Breast epithelium (tissue), 4 donors: ENCODE data around the gene SSC5D. TPM values are rescaled to one million over a fixed set of nuclear protein-coding genes. Genes with fewer than 3 reads are reported as not detected.

Experiments used
- DNase-seq, 2 donors: peaks; one replicate each; pipeline ENCODE4 v3.0.0-alpha.2; 2019; ENCODE audit warnings: low spot score in 2 of 2
- H3K27ac ChIP-seq, 2 donors: fragments of 200-600 bp; sonication (generic) in 1 of 2; one replicate each; pipeline ENCODE4 v1.5.1; 2016 to 2019; ENCODE audit warnings: mild to moderate bottlenecking in 1 of 2
- H3K27me3 ChIP-seq, 2 donors: fragments of 200-600 bp; sonication (generic) in 1 of 2; one replicate each; pipeline versions ENCODE4 v1.5.1 to v1.6.0; 2017 to 2019; ENCODE audit warnings: control low read depth in 1 of 2, mild to moderate bottlenecking in 1 of 2
- H3K36me3 ChIP-seq: fragments of 200-600 bp; one replicate; pipeline ENCODE4 v1.5.1; 2019
- H3K4me1 ChIP-seq, 2 donors: fragments of 200-600 bp; sonication (generic); one replicate each; pipeline ENCODE4 v1.5.1; 2016 to 2019; ENCODE audit warnings: control low read depth in 1 of 2
- H3K4me3 ChIP-seq, 3 donors: fragments of 200-600 bp; sonication (generic); 1 replicate in 2 of 3; 2 replicates in 1 of 3; pipeline ENCODE4 v1.5.1; 2016 to 2019; ENCODE audit warnings: mild to moderate bottlenecking in 3 of 3, moderate library complexity in 2 of 3
- H3K9me3 ChIP-seq, 2 donors: fragments of 200-600 bp; sonication (generic) in 1 of 2; one replicate each; pipeline ENCODE4 v1.5.1; 2016 to 2019; ENCODE audit warnings: control low read depth in 1 of 2
- CTCF ChIP-seq, 3 donors: fragments of 450-650 bp; IDR thresholded peaks; one replicate each; pipeline ENCODE4 v1.5.1; 2016 to 2017; ENCODE audit warnings: antibody characterized with exemption in 3 of 3, mild to moderate bottlenecking in 3 of 3, moderate library complexity in 3 of 3
- POLR2A ChIP-seq: fragments of 450-650 bp; IDR thresholded peaks from one replicate; pipeline ENCODE4 v1.6.1; 2016; ENCODE audit warnings: antibody characterized with exemption, mild to moderate bottlenecking, moderate library complexity
- POLR2AphosphoS5 ChIP-seq, 3 donors: sonication (generic); formaldehyde crosslinking; IDR thresholded peaks; one replicate each; pipeline ENCODE4 v1.6.1; 2017; ENCODE audit warnings: antibody characterized with exemption in 3 of 3
- intact Hi-C: fragments of 100-400 bp; cut with DNase I; formaldehyde crosslinking; loops from one replicate; pipeline ENCODE4 v1.15.1; 2023; ENCODE audit warnings: low total_unique reads
- total RNA-seq, 3 donors: library from RNA; depleted of rRNA; stranded (reverse); fragments of >200 nt; gene quantifications; one replicate each; pipeline ENCODE4 v1.1.0, GENCODE V29; 2016

SSC5D gene
- total RNA-seq, 3 donors from 2014 or later = 3.6 to 7.2 (median 3.8) TPM

- H3K9me3 ChIP-seq = no peaks in the 10 kb centered on the region
- no peak overlapping the region for H3K4me3 ChIP-seq
- no peak for DNase-seq
- intact Hi-C loops = no loop called here
- H3K27me3 ChIP-seq = no peaks in the 10 kb centered on the region
- no peak overlapping the region for H3K27ac ChIP-seq
- no peaks in the 10 kb centered on the region for H3K36me3 ChIP-seq
- no peaks in the 10 kb centered on the region for H3K4me1 ChIP-seq
- TF ChIP-seq POLR2AphosphoS5 (IDR thresholded peaks at IDR 0.05) (no peak), POLR2A (no peak), CTCF (IDR thresholded peaks at IDR 0.05) (no peak)
Observed at GRCh38 chr19:55466241-55466614, 22.0 kb upstream of the SSC5D start.

- Histone ChIP-seq H3K27me3 (no peaks in the 10 kb centered on the region), H3K27ac (peak overlapping the region in 1 of 2 donors; percentile 14), H3K4me1 (no peaks in the 10 kb centered on the region), H3K36me3 (no peaks in the 10 kb centered on the region), H3K4me3 (no peak overlapping the region), H3K9me3 (no peaks in the 10 kb centered on the region)
- intact Hi-C loops = no loop called here
- DNase-seq = no peak
- TF ChIP-seq CTCF (IDR thresholded peaks at IDR 0.05) (peak; percentile 89 to 94 (median 91)), POLR2A (no peak), POLR2AphosphoS5 (IDR thresholded peaks at IDR 0.05) (peak in 1 of 3 donors; percentile 27)
Observed at GRCh38 chr19:55467236-55468053, 20.8 kb upstream of the SSC5D start.

GRCh38 chr19:55468054-55468393, 20.2 kb upstream of the SSC5D start:
- Histone ChIP-seq H3K4me3 (no peak overlapping the region), H3K4me1 (no peaks in the 10 kb centered on the region), H3K36me3 (no peaks in the 10 kb centered on the region), H3K27me3 (no peaks in the 10 kb centered on the region), H3K9me3 (no peaks in the 10 kb centered on the region), H3K27ac (no peak overlapping the region)
- DNase-seq = no peak
- TF ChIP-seq CTCF (IDR thresholded peaks at IDR 0.05) (no peak), POLR2AphosphoS5 (IDR thresholded peaks at IDR 0.05) (no peak), POLR2A (no peak)
- intact Hi-C loops = no loop called here

- no peak overlapping the region for H3K27ac ChIP-seq
- no peak overlapping the region for H3K4me3 ChIP-seq
- no peaks in the 10 kb centered on the region for H3K9me3 ChIP-seq
- DNase-seq = no peak
- H3K4me1 ChIP-seq = peaks cover 0 to 4% of the 10 kb centered on the region in 2 donors
- no peak for TF ChIP-seq CTCF (IDR thresholded peaks at IDR 0.05)
- no peak for TF ChIP-seq POLR2A
- TF ChIP-seq POLR2AphosphoS5 (IDR thresholded peaks at IDR 0.05) = no peak
- no peaks in the 10 kb centered on the region for H3K27me3 ChIP-seq
- intact Hi-C loops = loop anchor here (10.0 kb wide), 1 partner anchor 1486 kb away; no protein-coding TSS in a partner anchor
- no peaks in the 10 kb centered on the region for H3K36me3 ChIP-seq
Observed at GRCh38 chr19:55471266-55471665, 17.0 kb upstream of the SSC5D start.

- TF ChIP-seq POLR2A = no peak
- no peak for TF ChIP-seq POLR2AphosphoS5 (IDR thresholded peaks at IDR 0.05)
- TF ChIP-seq CTCF (IDR thresholded peaks at IDR 0.05) = no peak
- Histone ChIP-seq H3K27ac (no peak overlapping the region), H3K27me3 (no peaks in the 10 kb centered on the region), H3K9me3 (no peaks in the 10 kb centered on the region), H3K36me3 (no peaks in the 10 kb centered on the region), H3K4me3 (no peak overlapping the region), H3K4me1 (peaks cover 0 to 4% of the 10 kb centered on the region in 2 donors)
- no peak for DNase-seq
- intact Hi-C loops = loop anchor here (10.0 kb wide), 1 partner anchor 1488 kb away; no protein-coding TSS in a partner anchor
Observed at GRCh38 chr19:55472463-55472862, 15.8 kb upstream of the SSC5D start.
